NB4 (cell line): Measurements from ENCODE around the gene AP4B1.

ENCODE experiments used
- MYC ChIP-seq: IDR thresholded peaks from 2 replicates; pipeline ENCODE4 v1.6.1; 2011; ENCODE audit warnings: low read depth, low read length
- POLR2A ChIP-seq: IDR thresholded peaks from 2 replicates; pipeline ENCODE4 v1.6.1; 2011; ENCODE audit warnings: mild to moderate bottlenecking; ENCODE audit not compliant: insufficient read length; ENCODE audit errors: extremely low read depth
- TF ChIP-seq, protein P1 (sequence below): IDR thresholded peaks from one replicate; pipeline ENCODE4 v1.5.1; 2012; ENCODE audit warnings: low read depth, low read length
- TF ChIP-seq, protein P2 (sequence below): IDR thresholded peaks from 2 replicates; pipeline ENCODE4 v1.6.1; 2011; ENCODE audit warnings: low read depth, low read length

DNA sequence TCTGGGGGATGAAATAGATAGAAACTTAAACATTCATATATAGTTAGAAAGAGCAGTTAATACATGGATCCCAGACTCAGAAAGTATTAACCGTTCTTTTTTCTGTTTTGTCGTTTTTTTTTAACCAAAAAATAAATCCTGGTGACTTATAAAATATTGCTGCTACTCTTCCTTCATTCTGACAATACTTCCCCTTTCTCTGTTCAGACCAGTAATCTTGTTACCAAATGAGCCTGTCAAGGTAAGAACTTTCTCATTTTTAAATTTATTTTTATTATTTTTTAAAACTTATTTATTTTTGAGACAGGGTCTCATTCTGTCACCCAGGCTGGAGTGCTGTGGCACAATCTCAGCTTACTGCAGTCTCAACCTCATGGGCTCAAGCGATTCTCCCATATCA lies 46.8 kb downstream of the AP4B1 start:
- TF ChIP-seq, protein P1, sequence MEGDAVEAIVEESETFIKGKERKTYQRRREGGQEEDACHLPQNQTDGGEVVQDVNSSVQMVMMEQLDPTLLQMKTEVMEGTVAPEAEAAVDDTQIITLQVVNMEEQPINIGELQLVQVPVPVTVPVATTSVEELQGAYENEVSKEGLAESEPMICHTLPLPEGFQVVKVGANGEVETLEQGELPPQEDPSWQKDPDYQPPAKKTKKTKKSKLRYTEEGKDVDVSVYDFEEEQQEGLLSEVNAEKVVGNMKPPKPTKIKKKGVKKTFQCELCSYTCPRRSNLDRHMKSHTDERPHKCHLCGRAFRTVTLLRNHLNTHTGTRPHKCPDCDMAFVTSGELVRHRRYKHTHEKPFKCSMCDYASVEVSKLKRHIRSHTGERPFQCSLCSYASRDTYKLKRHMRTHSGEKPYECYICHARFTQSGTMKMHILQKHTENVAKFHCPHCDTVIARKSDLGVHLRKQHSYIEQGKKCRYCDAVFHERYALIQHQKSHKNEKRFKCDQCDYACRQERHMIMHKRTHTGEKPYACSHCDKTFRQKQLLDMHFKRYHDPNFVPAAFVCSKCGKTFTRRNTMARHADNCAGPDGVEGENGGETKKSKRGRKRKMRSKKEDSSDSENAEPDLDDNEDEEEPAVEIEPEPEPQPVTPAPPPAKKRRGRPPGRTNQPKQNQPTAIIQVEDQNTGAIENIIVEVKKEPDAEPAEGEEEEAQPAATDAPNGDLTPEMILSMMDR = no peak
- no peak for TF ChIP-seq POLR2A
- TF ChIP-seq, protein P2, sequence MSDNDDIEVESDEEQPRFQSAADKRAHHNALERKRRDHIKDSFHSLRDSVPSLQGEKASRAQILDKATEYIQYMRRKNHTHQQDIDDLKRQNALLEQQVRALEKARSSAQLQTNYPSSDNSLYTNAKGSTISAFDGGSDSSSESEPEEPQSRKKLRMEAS = no peak
- no peak for TF ChIP-seq MYC
